ENCODE data around the gene PLEKHJ1. TPM values are rescaled to one million over a fixed set of nuclear protein-coding genes. Genes with fewer than 3 reads are reported as not detected.
A peak's percentile ranks its signal among the peaks of the same experiment; 100 is the strongest.

The PLEKHJ1 gene
- total RNA-seq, 1 experiment from 2014 or later: 73.7 TPM

- DNase-seq (ENCODE audit: low spot score): no peak
- no peaks in the 10 kb centered on the region for H3K27me3 ChIP-seq (replicated peaks; ENCODE audit: insufficient read depth, low read depth, low read length, poor library complexity)
- no peak for TF ChIP-seq CTCF (conservative IDR thresholded peaks at IDR 0.05; ENCODE audit: low read depth, low read length)
- TF ChIP-seq EZH2 (IDR thresholded peaks at IDR 0.05; ENCODE audit: borderline replicate concordance, low read depth, low read length, poor library complexity, severe bottlenecking): no peak
- BruUV-seq (replicated peaks): no TSS peak
- H3K27ac ChIP-seq (ENCODE audit: low read depth, low read length, poor library complexity, severe bottlenecking): peak overlapping the region; percentile 99
- CTCF ChIA-PET: interaction anchor here (0.6 kb wide), 1 partner anchor 13 kb away, joined by 3 read pairs; no protein-coding TSS in a partner anchor
- intact Hi-C loops (cut with micrococcal nuclease; ENCODE audit: unreplicated experiment): loop anchor here (5.0 kb wide), 1 partner anchor 113 kb away; no protein-coding TSS in a partner anchor
- H3K36me3 ChIP-seq (ENCODE audit: insufficient read depth, low read length, poor library complexity, severe bottlenecking): peaks cover 39% of the 10 kb centered on the region
- H3K4me3 ChIP-seq (ENCODE audit: low read depth, low read length, poor library complexity, severe bottlenecking): peak overlapping the region; percentile 100
- H3K9me3 ChIP-seq (ENCODE audit: low read depth, low read length, poor library complexity, severe bottlenecking): no peaks in the 10 kb centered on the region
- POLR2A ChIA-PET (ENCODE audit: low non-redundant PET): no interaction called here
- peaks cover 29% of the 10 kb centered on the region for H3K4me1 ChIP-seq (ENCODE audit: insufficient read depth, low read length, poor library complexity, severe bottlenecking)
Observed at GRCh38 chr19:2270157-2270422, 34.0 kb upstream of the PLEKHJ1 start.

GRCh38 chr19:2269244-2270156, 33.4 kb upstream of the PLEKHJ1 start:
- TF ChIP-seq EZH2 (IDR thresholded peaks at IDR 0.05; ENCODE audit: borderline replicate concordance, low read depth, low read length, poor library complexity, severe bottlenecking) (no peak), CTCF (conservative IDR thresholded peaks at IDR 0.05; ENCODE audit: low read depth, low read length) (no peak)
- H3K27me3 ChIP-seq (replicated peaks; ENCODE audit: insufficient read depth, low read depth, low read length, poor library complexity): no peaks in the 10 kb centered on the region
- no peaks in the 10 kb centered on the region for H3K9me3 ChIP-seq (ENCODE audit: low read depth, low read length, poor library complexity, severe bottlenecking)
- H3K27ac ChIP-seq (ENCODE audit: low read depth, low read length, poor library complexity, severe bottlenecking): peak overlapping the region; percentile 99
- BruUV-seq (replicated peaks): TSS peak; percentile 54
- intact Hi-C loops (cut with micrococcal nuclease; ENCODE audit: unreplicated experiment): loop anchor here (5.0 kb wide), 1 partner anchor 112 kb away; no protein-coding TSS in a partner anchor
- ChIA-PET POLR2A (ENCODE audit: low non-redundant PET) (no interaction called here), CTCF (interaction anchor here (0.6 kb wide), 1 partner anchor 14 kb away, joined by 3 read pairs; no protein-coding TSS in a partner anchor)
- peak overlapping the region; percentile 100 for H3K4me3 ChIP-seq (ENCODE audit: low read depth, low read length, poor library complexity, severe bottlenecking)
- H3K4me1 ChIP-seq (ENCODE audit: insufficient read depth, low read length, poor library complexity, severe bottlenecking): peaks cover 29% of the 10 kb centered on the region
- H3K36me3 ChIP-seq (ENCODE audit: insufficient read depth, low read length, poor library complexity, severe bottlenecking): peaks cover 39% of the 10 kb centered on the region
- DNase-seq (ENCODE audit: low spot score): peak; percentile 98

GRCh38 chr19:2268861-2269243, 32.7 kb upstream of the PLEKHJ1 start:
- CTCF ChIA-PET: no interaction called here
- no peak for TF ChIP-seq EZH2 (IDR thresholded peaks at IDR 0.05; ENCODE audit: borderline replicate concordance, low read depth, low read length, poor library complexity, severe bottlenecking)
- TF ChIP-seq CTCF (conservative IDR thresholded peaks at IDR 0.05; ENCODE audit: low read depth, low read length): no peak
- no peak for DNase-seq (ENCODE audit: low spot score)
- Histone ChIP-seq H3K27ac (ENCODE audit: low read depth, low read length, poor library complexity, severe bottlenecking) (peak overlapping the region; percentile 68), H3K4me1 (ENCODE audit: insufficient read depth, low read length, poor library complexity, severe bottlenecking) (peaks cover 29% of the 10 kb centered on the region), H3K9me3 (ENCODE audit: low read depth, low read length, poor library complexity, severe bottlenecking) (no peaks in the 10 kb centered on the region), H3K36me3 (ENCODE audit: insufficient read depth, low read length, poor library complexity, severe bottlenecking) (peaks cover 32% of the 10 kb centered on the region), H3K4me3 (ENCODE audit: low read depth, low read length, poor library complexity, severe bottlenecking) (peak overlapping the region; percentile 100), H3K27me3 (replicated peaks; ENCODE audit: insufficient read depth, low read depth, low read length, poor library complexity) (no peaks in the 10 kb centered on the region)
- POLR2A ChIA-PET (ENCODE audit: low non-redundant PET): no interaction called here
- no TSS peak for BruUV-seq (replicated peaks)
- intact Hi-C loops (cut with micrococcal nuclease; ENCODE audit: unreplicated experiment): no loop called here
